GM21529 (cell line): ENCODE data around the gene PTPN11.
"Not testable (repeated sequence)": the region's sequence is repeated elsewhere in the genome, so short reads cannot be mapped to it uniquely, and the experiment has no call there.

Source experiments
- ATAC-seq: cut with Tn5 transposase; IDR thresholded peaks from one replicate; pipeline ENCODE4 v1.9.1; 2021; ENCODE audit not compliant: unreplicated experiment

Gene PTPN11

GRCh38 chr12:112409064-112409905, 9.5 kb upstream of the PTPN11 start, which contains the start of gene RPL6:
TSS of gene RPL6 (minus strand) at chr12:112409605. CDS start at chr12:112408656, 949 bp downstream.
- ATAC-seq, result peak; percentile 86

GRCh38 chr12:112409906-112410244, 8.9 kb upstream of the PTPN11 start:
- no peak for ATAC-seq

- ATAC-seq, result no peak
Measured at GRCh38 chr12:112413855-112414625, 4.7 kb upstream of the PTPN11 start.

- ATAC-seq, result not testable (repeated sequence)
Measured at GRCh38 chr12:112415457-112415856, 3.3 kb upstream of the PTPN11 start.

- ATAC-seq, result no peak
Measured at GRCh38 chr12:112418273-112418607, 507 bp upstream of the PTPN11 start.

GRCh38 chr12:112419297-112420133, 768 bp downstream of the PTPN11 start:
- peak; percentile 42 for ATAC-seq

- no peak for ATAC-seq
Measured at GRCh38 chr12:112420740-112421139, 2.0 kb downstream of the PTPN11 start.

- no peak for ATAC-seq
Measured at GRCh38 chr12:112421363-112421762, 2.6 kb downstream of the PTPN11 start.

- ATAC-seq, result no peak
Measured at GRCh38 chr12:112422531-112422930, 3.8 kb downstream of the PTPN11 start.

- no peak for ATAC-seq
Measured at GRCh38 chr12:112424126-112424525, 5.4 kb downstream of the PTPN11 start.

GRCh38 chr12:112425582-112426382, 7.0 kb downstream of the PTPN11 start:
- no peak for ATAC-seq

GRCh38 chr12:112427760-112428159, 9.0 kb downstream of the PTPN11 start:
- no peak for ATAC-seq

GRCh38 chr12:112430929-112431328, 12.2 kb downstream of the PTPN11 start:
- ATAC-seq, result no peak

- ATAC-seq, result no peak
Measured at GRCh38 chr12:112431965-112432364, 13.2 kb downstream of the PTPN11 start.

GRCh38 chr12:112433551-112433950, 14.8 kb downstream of the PTPN11 start:
- no peak for ATAC-seq

- ATAC-seq, result not testable (repeated sequence)
Measured at GRCh38 chr12:112438645-112439044, 19.9 kb downstream of the PTPN11 start.

- ATAC-seq, result no peak
Measured at GRCh38 chr12:112439769-112440168, 21.0 kb downstream of the PTPN11 start.

GRCh38 chr12:112440653-112441052, 21.9 kb downstream of the PTPN11 start:
- ATAC-seq, result not testable (repeated sequence)

- ATAC-seq, result no peak
Measured at GRCh38 chr12:112443916-112444315, 25.2 kb downstream of the PTPN11 start.

GRCh38 chr12:112446008-112446725, 27.4 kb downstream of the PTPN11 start:
- ATAC-seq, result no peak
